NCI-H82 (cell line): ENCODE measurements around the gene SNAP25.

ENCODE experiments used
- DNase-seq: peaks from one replicate; lab custom pipeline; 2025; lab: John Stamatoyannopoulos, UW

The SNAP25 gene

GRCh38 chr20:10216146-10216791 lies 2.4 kb upstream of the SNAP25 start:
- no peak for DNase-seq

- peak; percentile 85 for DNase-seq
Observed at GRCh38 chr20:10217721-10218410, 764 bp upstream of the SNAP25 start.

- peak; percentile 87 for DNase-seq
Observed at GRCh38 chr20:10219452-10219791, 792 bp downstream of the SNAP25 start.

- DNase-seq: no peak
Observed at GRCh38 chr20:10219993-10220750, 1.5 kb downstream of the SNAP25 start.

- no peak for DNase-seq
Observed at GRCh38 chr20:10221021-10221420, 2.4 kb downstream of the SNAP25 start.

- DNase-seq: peak; percentile 38
Observed at GRCh38 chr20:10225439-10226060, 6.9 kb downstream of the SNAP25 start.

GRCh38 chr20:10228330-10228729 lies 9.7 kb downstream of the SNAP25 start:
- DNase-seq: no peak

- no peak for DNase-seq
Observed at GRCh38 chr20:10231290-10231689, 12.7 kb downstream of the SNAP25 start.

- DNase-seq: peak; percentile 87
Observed at GRCh38 chr20:10236540-10237533, 18.2 kb downstream of the SNAP25 start.

GRCh38 chr20:10239954-10240353 lies 21.3 kb downstream of the SNAP25 start:
- DNase-seq: no peak

- DNase-seq: no peak
Observed at GRCh38 chr20:10240655-10241054, 22.0 kb downstream of the SNAP25 start.

GRCh38 chr20:10242166-10242565 lies 23.5 kb downstream of the SNAP25 start:
- peak; percentile 58 for DNase-seq

GRCh38 chr20:10247440-10247839 lies 28.8 kb downstream of the SNAP25 start:
- DNase-seq: no peak

- no peak for DNase-seq
Observed at GRCh38 chr20:10249048-10249770, 30.6 kb downstream of the SNAP25 start.

- DNase-seq: no peak
Observed at GRCh38 chr20:10249822-10250221, 31.2 kb downstream of the SNAP25 start.

- DNase-seq: no peak
Observed at GRCh38 chr20:10250902-10251301, 32.3 kb downstream of the SNAP25 start.

- DNase-seq: peak; percentile 38
Observed at GRCh38 chr20:10253780-10254179, 35.1 kb downstream of the SNAP25 start.

- peak; percentile 69 for DNase-seq
Observed at GRCh38 chr20:10255846-10256245, 37.2 kb downstream of the SNAP25 start.

- peak; percentile 60 for DNase-seq
Observed at GRCh38 chr20:10259166-10259565, 40.5 kb downstream of the SNAP25 start.

- DNase-seq: no peak
Observed at GRCh38 chr20:10260316-10260715, 41.7 kb downstream of the SNAP25 start.

- DNase-seq: no peak
Observed at GRCh38 chr20:10261702-10262101, 43.1 kb downstream of the SNAP25 start.
